Activated naive CD4-positive, alpha-beta T cell treated with anti-CD3 and anti-CD28 coated beads, Interleukin-2, amount 10 ng/mL, durations not matched to agents 7 days and 5 days (primary cell): Measurements from ENCODE around the gene TNFRSF18.

Experiments
- CTCF ChIA-PET: fragments of 350-600 bp; sonication (Branson Sonifier 250); formaldehyde crosslinking; loops from one replicate; lab custom pipeline; 2021; ENCODE audit warnings: antibody characterized with exemption; lab: Charles Lee
- DNase-seq: peaks from one replicate; pipeline ENCODE4 v3.0.0-alpha.2; 2020
- H3K27ac Mint-ChIP-seq: one replicate; pipeline ENCODE4 v1.8.0; 2021; ENCODE audit warnings: mild to moderate bottlenecking, moderate library complexity, mixed read lengths
- H3K27me3 Mint-ChIP-seq: one replicate; pipeline ENCODE4 v1.8.0; 2021; ENCODE audit warnings: mild to moderate bottlenecking, mixed read lengths
- H3K36me3 Mint-ChIP-seq: one replicate; pipeline ENCODE4 v1.8.0; 2021; ENCODE audit warnings: mixed read lengths
- H3K4me1 Mint-ChIP-seq: one replicate; pipeline ENCODE4 v1.8.0; 2021; ENCODE audit warnings: mixed read lengths
- H3K4me3 Mint-ChIP-seq: one replicate; pipeline ENCODE4 v1.8.0; 2021; ENCODE audit warnings: mild to moderate bottlenecking, moderate library complexity, mixed read lengths
- H3K9me3 Mint-ChIP-seq: one replicate; pipeline ENCODE4 v1.8.0; 2021; ENCODE audit warnings: mixed read lengths

TNFRSF18 gene

DNA sequence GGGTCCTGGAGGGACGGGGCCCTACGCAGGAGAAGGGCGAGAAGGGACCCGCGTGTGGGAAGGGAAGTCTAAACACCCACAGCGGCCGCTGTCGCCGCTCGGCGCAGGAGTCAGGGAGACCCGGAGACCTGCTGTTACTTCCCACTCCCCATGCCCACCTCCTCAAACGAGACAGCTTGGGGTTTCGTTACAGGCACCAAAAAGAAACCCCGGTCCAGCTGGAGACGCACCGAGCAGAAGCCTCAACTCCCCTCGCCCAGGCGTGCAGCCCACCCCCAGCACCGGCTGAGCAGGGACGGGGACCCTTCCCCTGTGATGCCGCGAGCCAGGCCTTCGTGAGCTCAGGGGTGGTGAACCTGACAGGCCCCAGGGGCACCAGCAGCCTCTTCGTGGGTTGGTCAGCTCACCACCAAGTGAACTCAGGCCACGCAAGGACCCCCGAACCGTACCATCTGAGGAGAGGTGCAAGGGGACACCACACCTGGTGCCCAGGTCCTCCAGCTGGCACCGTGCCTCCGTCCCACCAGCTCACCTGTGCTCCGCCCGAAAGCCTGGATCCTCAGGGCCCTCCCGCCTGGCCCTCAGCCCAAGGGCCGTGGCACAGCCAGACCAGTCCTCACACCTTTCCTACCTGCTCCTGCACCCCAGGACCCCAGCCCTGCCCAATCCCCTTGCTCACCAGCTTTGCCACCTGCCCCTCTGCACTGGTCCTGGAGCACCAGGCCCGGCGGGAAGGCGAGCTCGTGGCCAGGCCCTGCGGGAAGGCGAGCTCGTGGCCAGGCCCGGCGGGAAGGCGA lies 20.4 kb upstream of the TNFRSF18 start:
- CTCF ChIA-PET, result interaction anchor here (0.6 kb wide), 1 partner anchor 104 kb away, joined by 3 read pairs; no protein-coding TSS in a partner anchor
- no peaks in the 10 kb centered on the region for H3K9me3 Mint-ChIP-seq
- DNase-seq, result no peak
- no peak overlapping the region for H3K4me3 Mint-ChIP-seq
- no peaks in the 10 kb centered on the region for H3K27me3 Mint-ChIP-seq
- H3K27ac Mint-ChIP-seq, result no peak overlapping the region
- H3K36me3 Mint-ChIP-seq, result peaks cover 46% of the 10 kb centered on the region
- peaks cover 18% of the 10 kb centered on the region for H3K4me1 Mint-ChIP-seq

DNA sequence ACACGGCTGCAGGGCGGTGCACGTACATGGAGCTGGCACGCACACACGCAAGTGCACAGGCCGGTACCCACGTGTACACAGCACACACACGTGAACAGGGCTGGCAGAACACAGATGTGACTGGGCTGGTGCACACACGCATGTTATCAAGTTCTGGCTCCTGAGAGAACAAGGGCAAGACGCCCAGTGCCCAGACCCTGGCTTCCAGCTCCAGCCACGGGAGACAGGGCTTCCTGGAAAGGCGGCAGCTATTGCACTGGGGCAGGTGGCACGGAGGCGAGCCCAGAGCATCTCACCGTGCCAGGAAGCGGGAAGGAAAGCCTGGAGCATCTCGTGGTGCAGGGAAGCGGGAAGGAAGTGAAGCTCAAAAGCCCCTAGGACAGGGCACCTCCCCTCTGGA lies 19.5 kb upstream of the TNFRSF18 start:
- DNase-seq, result no peak
- Mint-ChIP-seq H3K9me3 (no peaks in the 10 kb centered on the region), H3K4me3 (no peak overlapping the region), H3K4me1 (peaks cover 18% of the 10 kb centered on the region), H3K27me3 (no peaks in the 10 kb centered on the region), H3K36me3 (peaks cover 49% of the 10 kb centered on the region), H3K27ac (no peak overlapping the region)
- CTCF ChIA-PET, result interaction anchor here (0.6 kb wide), 1 partner anchor 103 kb away, joined by 3 read pairs; no protein-coding TSS in a partner anchor

DNA sequence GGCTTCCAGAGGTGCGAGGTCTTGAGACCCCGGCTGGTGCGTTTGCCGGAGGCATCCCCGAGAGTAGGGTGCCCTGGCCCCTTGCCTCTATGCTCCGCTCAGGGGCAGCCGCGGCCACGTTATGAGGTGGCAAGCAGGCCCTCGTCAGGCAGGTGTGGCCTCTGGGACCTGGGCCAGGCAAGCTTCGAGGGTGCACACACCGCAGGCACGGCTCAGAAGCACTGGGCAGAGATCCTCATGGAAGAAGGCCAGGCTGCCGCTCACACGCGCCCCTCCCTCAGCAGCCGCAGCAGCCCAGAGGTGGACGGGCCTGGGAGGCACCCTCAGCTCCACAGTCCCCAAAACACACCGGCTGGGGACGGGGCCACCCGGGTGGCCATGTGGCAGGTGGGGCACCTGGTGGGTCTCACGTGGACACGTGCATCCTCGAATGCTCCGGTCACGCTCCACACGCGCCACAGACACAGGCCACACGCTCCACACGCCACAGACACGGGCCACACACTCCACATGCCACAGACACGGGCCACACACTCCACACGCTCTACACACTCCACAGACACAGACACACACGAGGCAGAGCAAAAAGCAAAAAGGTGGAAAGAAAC lies 18.9 kb upstream of the TNFRSF18 start:
- DNase-seq, result no peak
- peaks cover 50% of the 10 kb centered on the region for H3K36me3 Mint-ChIP-seq
- no peaks in the 10 kb centered on the region for H3K9me3 Mint-ChIP-seq

DNA sequence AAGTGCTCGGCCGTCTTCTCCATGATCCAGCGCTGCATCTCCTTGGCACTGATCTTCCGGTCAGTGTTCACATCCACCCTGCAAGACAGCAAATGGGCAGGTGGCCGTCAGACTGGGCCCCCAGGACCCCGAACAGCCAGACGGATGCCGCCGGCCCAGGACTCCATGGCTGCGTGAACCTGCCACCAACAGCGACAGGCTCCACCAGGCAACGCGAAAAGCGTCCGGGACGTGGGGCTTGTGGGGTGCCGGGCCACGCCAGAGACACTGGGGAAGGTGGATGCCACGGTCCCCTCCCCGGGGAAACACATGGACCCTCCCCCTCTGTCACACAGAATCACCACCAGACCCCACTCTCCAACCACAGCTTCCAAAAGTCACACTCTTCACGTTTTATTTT lies 17.5 kb upstream of the TNFRSF18 start:
- Mint-ChIP-seq H3K36me3 (peaks cover 44% of the 10 kb centered on the region), H3K27me3 (no peaks in the 10 kb centered on the region), H3K9me3 (no peaks in the 10 kb centered on the region), H3K27ac (no peak overlapping the region), H3K4me3 (no peak overlapping the region), H3K4me1 (peaks cover 4% of the 10 kb centered on the region)
- no peak for DNase-seq
- CTCF ChIA-PET, result no interaction called here

More for the DNA sequence above, 18.9 kb upstream of the TNFRSF18 start:
- Mint-ChIP-seq H3K27me3 (no peaks in the 10 kb centered on the region), H3K4me1 (peaks cover 12% of the 10 kb centered on the region), H3K4me3 (no peak overlapping the region), H3K27ac (no peak overlapping the region)
- CTCF ChIA-PET, result no interaction called here

DNA sequence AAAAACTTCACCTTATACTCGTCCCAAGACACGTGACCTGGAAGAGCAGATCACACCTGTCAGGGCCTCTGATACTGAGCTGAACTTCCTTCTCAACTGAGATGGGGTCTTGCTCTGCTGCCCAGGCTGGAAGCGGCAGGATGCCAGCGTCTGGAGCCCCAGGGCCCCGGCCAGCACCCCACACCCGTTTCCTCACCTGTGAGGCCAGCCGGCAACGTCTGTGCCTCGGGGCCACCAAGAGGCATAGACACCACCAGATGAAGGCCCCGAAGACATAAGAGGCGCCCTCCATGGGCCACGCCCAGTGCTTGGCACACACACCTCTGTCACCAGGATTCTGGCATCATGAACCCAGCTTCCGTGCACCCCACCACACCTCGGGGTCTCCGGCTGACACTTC lies 16.9 kb upstream of the TNFRSF18 start:
- Mint-ChIP-seq H3K36me3 (peaks cover 42% of the 10 kb centered on the region), H3K27ac (peak overlapping the region; percentile 80), H3K4me1 (peaks cover 4% of the 10 kb centered on the region), H3K9me3 (no peaks in the 10 kb centered on the region), H3K4me3 (no peak overlapping the region), H3K27me3 (no peaks in the 10 kb centered on the region)
- no peak for DNase-seq
- CTCF ChIA-PET, result no interaction called here

DNA sequence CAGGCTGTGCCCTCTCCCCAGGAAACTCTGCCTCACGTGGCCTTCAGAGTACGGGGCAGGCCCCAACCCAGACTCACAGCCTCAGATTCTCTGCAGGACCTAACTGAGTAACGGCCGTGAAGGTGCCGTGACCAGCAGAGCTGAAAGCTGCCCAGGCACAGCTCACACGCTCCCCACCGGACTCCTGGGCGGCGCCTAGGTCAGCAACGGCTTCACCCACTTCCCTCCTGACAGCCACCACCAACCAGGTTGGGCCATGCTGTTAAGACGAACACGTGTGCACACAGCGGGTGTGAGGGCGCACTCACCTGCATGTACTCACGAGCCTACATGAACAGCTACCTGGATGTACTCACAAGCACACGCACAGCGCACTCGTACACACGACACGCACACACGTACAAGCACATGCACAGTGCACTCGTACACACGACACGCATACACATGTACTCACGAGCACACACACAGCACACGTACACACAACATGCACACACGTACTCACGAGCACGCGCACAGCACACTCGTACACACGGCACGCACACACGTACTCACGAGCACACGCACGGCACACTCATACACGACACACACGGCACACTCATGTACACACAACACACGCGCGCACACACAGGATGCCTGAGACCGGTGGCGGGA lies 16.3 kb upstream of the TNFRSF18 start:
- peak overlapping the region; percentile 80 for H3K27ac Mint-ChIP-seq
- no peaks in the 10 kb centered on the region for H3K9me3 Mint-ChIP-seq
- CTCF ChIA-PET, result no interaction called here
- H3K36me3 Mint-ChIP-seq, result peaks cover 46% of the 10 kb centered on the region
- no peaks in the 10 kb centered on the region for H3K27me3 Mint-ChIP-seq
- no peak overlapping the region for H3K4me3 Mint-ChIP-seq
- peaks cover 5% of the 10 kb centered on the region for H3K4me1 Mint-ChIP-seq
- DNase-seq, result no peak

DNA sequence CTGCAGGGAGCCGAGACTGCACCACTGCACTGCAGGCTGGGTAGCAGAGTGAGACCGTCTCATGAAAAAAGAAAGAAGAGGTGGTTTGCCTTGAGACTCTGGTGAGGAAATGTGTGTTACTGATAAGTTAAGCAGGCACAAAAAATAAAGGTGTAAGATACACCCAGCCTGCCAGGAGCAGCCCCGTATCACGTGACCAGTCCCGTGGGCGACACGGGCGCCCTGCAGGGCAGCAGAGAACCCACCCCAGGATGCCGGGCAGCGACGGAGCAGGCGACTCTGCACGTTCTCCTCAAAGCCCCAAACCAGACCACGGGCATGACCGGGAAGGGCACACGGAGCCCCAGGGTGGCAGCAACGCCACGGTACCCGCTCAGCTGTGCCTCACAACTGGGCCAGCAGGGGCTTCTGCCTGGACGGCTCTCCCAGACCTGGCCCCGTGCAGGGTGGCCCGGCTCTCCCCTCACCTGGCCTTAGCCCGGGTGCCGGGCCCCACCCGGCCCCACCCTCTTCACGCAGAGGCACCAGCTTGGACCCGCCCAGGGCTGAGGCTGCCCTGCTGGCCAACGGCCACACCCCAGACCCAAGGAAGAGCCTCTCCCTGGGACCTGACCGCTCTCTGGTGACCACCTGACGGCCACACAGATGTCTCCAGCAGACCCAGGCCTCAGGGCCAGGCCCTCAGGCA lies 15.6 kb upstream of the TNFRSF18 start:
- CTCF ChIA-PET, result no interaction called here
- Mint-ChIP-seq H3K27ac (no peak overlapping the region), H3K4me3 (no peak overlapping the region)

DNA sequence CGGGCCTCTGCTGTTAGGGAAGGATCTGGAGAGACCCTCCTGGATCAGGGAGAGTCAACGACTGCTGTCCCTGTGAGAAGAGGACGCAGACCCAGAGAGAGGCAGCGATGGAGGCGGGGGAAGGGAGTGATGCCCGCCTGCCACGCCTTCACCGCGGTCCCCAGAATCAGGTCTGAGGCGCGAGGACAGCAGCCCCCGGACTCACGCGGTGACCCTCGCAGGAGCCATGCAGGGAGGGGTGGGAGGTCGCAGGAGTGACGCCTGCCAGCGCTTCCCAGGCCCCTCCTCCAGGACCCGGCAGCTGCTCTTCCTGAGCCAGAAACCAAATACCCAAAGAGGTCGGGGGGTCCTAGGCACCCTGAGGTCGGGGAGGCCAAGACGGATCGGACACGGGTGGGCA lies 13.8 kb upstream of the TNFRSF18 start:
- H3K27me3 Mint-ChIP-seq, result no peaks in the 10 kb centered on the region
- no peak overlapping the region for H3K4me3 Mint-ChIP-seq
- peak overlapping the region; percentile 31 for H3K27ac Mint-ChIP-seq
- H3K36me3 Mint-ChIP-seq, result peaks cover 48% of the 10 kb centered on the region
- CTCF ChIA-PET, result no interaction called here
- H3K4me1 Mint-ChIP-seq, result peaks cover 13% of the 10 kb centered on the region
- no peaks in the 10 kb centered on the region for H3K9me3 Mint-ChIP-seq
- DNase-seq, result no peak

More for the DNA sequence above, 15.6 kb upstream of the TNFRSF18 start:
- Mint-ChIP-seq H3K36me3 (peaks cover 49% of the 10 kb centered on the region), H3K4me1 (peaks cover 6% of the 10 kb centered on the region), H3K27me3 (no peaks in the 10 kb centered on the region), H3K9me3 (no peaks in the 10 kb centered on the region)
- DNase-seq, result no peak

DNA sequence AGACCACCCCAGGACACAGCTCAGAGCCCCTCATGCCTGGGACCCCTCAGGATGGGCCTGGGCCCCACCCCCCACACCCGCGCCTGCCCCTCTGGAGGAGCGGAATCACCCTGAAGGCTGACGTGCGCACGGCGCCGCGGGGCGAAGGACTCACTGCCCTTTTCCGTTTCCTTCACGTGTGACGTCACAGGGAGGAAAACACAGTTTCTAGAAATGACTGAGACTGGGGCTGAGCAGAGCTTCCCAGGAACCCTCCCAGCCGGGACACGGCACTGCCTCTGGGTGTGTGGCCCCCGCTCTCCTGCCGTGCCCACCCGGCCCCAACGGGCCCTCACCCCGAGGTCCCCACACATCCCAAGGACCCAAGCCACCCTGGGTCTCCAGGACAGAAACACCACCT lies 12.9 kb upstream of the TNFRSF18 start:
- Mint-ChIP-seq H3K36me3 (peaks cover 42% of the 10 kb centered on the region), H3K9me3 (no peaks in the 10 kb centered on the region), H3K27ac (no peak overlapping the region), H3K4me1 (peaks cover 21% of the 10 kb centered on the region), H3K27me3 (no peaks in the 10 kb centered on the region), H3K4me3 (no peak overlapping the region)
- CTCF ChIA-PET, result no interaction called here
- no peak for DNase-seq

DNA sequence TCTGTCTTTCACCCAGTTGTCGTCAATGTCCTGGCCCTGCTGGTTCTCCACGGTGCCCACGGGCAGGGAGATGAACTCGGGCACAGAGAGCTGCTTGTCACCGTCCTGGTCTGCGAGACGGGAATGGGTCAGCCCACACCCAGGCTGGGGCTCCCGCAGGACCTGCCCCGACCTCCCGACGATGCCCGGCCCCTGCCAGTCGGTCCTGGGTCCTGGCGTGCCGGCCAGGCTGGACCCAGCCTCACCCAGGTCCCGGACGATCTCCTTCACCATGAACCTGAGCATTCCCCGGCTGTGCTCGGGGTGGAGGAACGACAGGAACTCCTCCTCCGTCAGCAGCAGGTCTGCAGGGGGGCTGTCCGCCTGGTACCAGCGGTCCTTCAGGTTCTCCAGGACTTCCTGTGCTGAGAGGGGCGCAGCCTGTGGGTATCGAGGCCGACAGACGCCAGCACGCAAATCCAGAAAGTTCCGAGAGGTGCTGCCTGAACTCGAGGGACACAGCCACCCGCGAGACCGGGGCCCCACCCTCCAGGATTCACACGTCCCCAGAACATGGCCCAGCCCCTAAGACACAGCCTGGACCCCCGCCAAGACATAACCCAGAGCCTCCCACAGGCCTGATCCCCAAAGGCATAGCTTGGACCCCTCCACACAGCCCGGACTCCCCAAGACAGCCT lies 12.3 kb upstream of the TNFRSF18 start:
- H3K36me3 Mint-ChIP-seq, result peaks cover 39% of the 10 kb centered on the region
- no peak for DNase-seq
- H3K27ac Mint-ChIP-seq, result no peak overlapping the region
- H3K27me3 Mint-ChIP-seq, result no peaks in the 10 kb centered on the region
- peaks cover 26% of the 10 kb centered on the region for H3K4me1 Mint-ChIP-seq
- no peak overlapping the region for H3K4me3 Mint-ChIP-seq
- CTCF ChIA-PET, result no interaction called here
- no peaks in the 10 kb centered on the region for H3K9me3 Mint-ChIP-seq

DNA sequence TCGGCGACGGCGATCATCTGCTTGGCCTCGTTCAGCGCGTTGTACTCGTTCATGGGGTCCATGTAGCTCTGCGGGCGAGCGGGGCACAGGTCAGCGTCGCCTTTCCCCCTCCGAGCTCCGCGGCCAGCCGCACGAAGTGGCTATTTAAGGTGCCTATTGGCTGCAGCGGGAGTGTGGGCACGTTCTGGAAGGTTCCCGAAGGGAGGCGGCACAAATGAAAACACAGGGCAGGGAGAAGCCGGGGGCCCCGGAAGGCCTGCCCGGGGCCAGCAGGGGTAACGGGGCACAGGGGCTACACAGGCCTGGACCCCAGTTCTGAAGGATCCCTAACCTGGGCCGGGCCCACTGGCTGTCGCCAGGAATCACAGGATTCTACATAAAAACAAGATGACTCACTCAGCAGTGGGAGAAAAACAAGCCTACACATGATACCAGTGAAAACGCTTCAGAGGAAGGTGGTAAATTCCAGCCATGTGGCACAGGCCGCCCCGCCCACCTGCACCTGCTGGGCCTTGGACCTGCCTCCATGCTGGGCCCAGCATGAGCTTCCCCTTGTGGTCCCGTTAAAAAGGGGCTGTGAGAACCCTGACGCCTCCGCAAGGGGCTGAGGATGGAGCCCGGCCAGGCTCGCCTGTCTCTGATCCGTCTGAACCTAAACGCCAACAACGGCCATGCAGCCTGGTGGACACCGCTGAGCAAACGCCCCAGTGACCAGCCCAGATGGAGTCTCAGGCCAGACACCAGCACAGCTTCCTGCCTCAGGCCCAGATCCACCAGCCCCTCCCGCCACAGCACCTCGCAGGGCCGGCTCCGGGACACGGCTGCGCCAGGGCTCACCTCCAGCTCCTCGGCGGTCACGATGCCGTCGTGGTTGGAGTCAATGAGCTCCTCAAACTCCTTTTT lies 11.5 kb upstream of the TNFRSF18 start:
- no peak overlapping the region for H3K4me3 Mint-ChIP-seq
- H3K27ac Mint-ChIP-seq, result no peak overlapping the region
- DNase-seq, result no peak
- H3K9me3 Mint-ChIP-seq, result no peaks in the 10 kb centered on the region
- peaks cover 33% of the 10 kb centered on the region for H3K36me3 Mint-ChIP-seq
- CTCF ChIA-PET, result no interaction called here
- H3K4me1 Mint-ChIP-seq, result peaks cover 27% of the 10 kb centered on the region
- H3K27me3 Mint-ChIP-seq, result no peaks in the 10 kb centered on the region

DNA sequence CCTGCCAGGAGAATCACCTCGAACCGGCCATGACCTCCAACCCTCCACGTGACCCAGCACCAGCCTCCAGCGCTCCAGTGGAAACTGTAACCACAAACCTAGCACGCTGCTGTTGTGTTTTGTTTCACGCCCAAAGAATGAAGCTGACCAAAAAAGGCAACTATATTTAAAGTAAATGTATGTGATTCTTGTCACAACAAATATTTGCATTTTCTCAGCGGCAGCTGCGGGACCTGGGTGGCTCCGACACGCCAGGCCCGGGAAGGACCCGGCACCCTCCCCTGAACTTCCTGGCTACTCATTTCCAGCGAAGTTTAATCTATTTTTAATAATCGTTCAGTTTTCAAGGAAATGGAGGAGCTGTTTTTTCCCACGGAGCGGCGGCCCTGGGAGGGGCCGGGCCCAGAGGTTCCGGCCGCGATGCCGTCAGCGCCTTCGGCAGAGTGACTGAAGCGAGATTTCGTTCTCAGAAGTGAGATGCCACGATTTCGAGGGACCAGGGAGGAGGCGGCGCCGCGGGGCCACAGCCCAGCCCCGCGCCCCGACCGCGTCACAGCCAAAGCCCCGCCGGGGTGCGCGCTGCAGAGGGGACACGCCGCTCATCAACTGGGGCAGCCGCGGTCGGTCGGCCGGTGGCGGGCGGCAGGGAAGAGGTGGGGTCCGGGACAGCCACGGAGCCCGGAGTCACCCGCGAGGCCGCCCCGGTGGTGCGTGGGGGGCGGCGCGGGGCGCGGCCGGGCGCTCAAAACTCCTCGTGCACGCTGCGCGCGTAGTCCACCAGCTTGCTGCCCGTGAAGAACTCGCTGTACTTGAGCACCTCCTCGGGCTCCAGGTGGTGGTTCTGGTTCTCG lies 10.6 kb upstream of the TNFRSF18 start:
- H3K27me3 Mint-ChIP-seq, result no peaks in the 10 kb centered on the region
- H3K9me3 Mint-ChIP-seq, result no peaks in the 10 kb centered on the region
- no peak overlapping the region for H3K4me3 Mint-ChIP-seq
- CTCF ChIA-PET, result interaction anchor here (3.5 kb wide), 1 partner anchor 95 kb away, joined by 14 read pairs; no protein-coding TSS in a partner anchor
- H3K27ac Mint-ChIP-seq, result peak overlapping the region; percentile 62
- peaks cover 30% of the 10 kb centered on the region for H3K36me3 Mint-ChIP-seq
- peaks cover 27% of the 10 kb centered on the region for H3K4me1 Mint-ChIP-seq
- DNase-seq, result no peak
